Thyroid gland (tissue), 4 donors: ENCODE results near the gene NRDC. TPM values are rescaled to one million over a fixed set of nuclear protein-coding genes. Genes with fewer than 3 reads are reported as not detected.

ENCODE experiments used
- DNase-seq, 2 donors: peaks; one replicate each; pipeline ENCODE4 v3.0.0-alpha.2; 2019
- H3K27ac ChIP-seq, 3 donors: fragments of 200-600 bp; sonication (generic); 1 replicate in 2 of 3; 2 replicates in 1 of 3; pipeline ENCODE4 v1.5.1; 2016 to 2019; ENCODE audit warnings: mild to moderate bottlenecking in 1 of 3, moderate library complexity in 1 of 3
- H3K27me3 ChIP-seq: fragments of 200-600 bp; sonication (generic); one replicate; pipeline ENCODE4 v1.5.1; 2019
- H3K36me3 ChIP-seq, 2 donors: fragments of 200-600 bp; sonication (generic); one replicate each; pipeline ENCODE4 v1.5.1; 2016 to 2019
- H3K4me1 ChIP-seq, 2 donors: fragments of 200-600 bp; sonication (generic); one replicate each; pipeline ENCODE4 v1.5.1; 2017 to 2019
- H3K4me3 ChIP-seq, 3 donors: fragments of 200-600 bp; sonication (generic); replicated peaks in 1 of 3; 1 replicate in 2 of 3; 2 replicates in 1 of 3; pipeline ENCODE4 v1.5.1; 2016; ENCODE audit warnings: mild to moderate bottlenecking in 1 of 3
- H3K9me3 ChIP-seq: fragments of 200-600 bp; sonication (generic); one replicate; pipeline ENCODE4 v1.5.1; 2017
- POLR2A ChIP-seq, 2 donors: fragments of 450-650 bp; IDR thresholded peaks; one replicate each; pipeline ENCODE4 v1.6.1; 2017; ENCODE audit warnings: antibody characterized with exemption in 2 of 2, mild to moderate bottlenecking in 2 of 2, moderate library complexity in 1 of 2
- WGBS, 2 donors: methylation state at CpG; one replicate each; pipeline ENCODE4 v1.1.5; 2017; 5-methylcytosine and 5-hydroxymethylcytosine counted together
- intact Hi-C: fragments of 100-400 bp; cut with DNase I; formaldehyde crosslinking; loops from one replicate; pipeline ENCODE4 v1.15.1; 2023
- total RNA-seq, 4 donors: library from RNA; depleted of rRNA; stranded (reverse); fragments of >200 nt; gene quantifications; one replicate each; pipeline ENCODE4 v1.2.3, GENCODE V29; 2016
- TF ChIP-seq, protein P1 (sequence below), 6 experiments: fragments of 200-600 bp in 3 of 6; fragments of 450-650 bp in 3 of 6; sonication (generic) in 3 of 6; IDR thresholded peaks; one replicate each; pipeline ENCODE4 v1.5.1; 2016 to 2019; ENCODE audit warnings: antibody characterized with exemption in 6 of 6, mild to moderate bottlenecking in 2 of 6, inconsistent platforms in 1 of 6, moderate library complexity in 1 of 6

NRDC gene
- total RNA-seq, 4 donors from 2014 or later, result 75.0 to 98.7 (median 79.3) TPM

DNA sequence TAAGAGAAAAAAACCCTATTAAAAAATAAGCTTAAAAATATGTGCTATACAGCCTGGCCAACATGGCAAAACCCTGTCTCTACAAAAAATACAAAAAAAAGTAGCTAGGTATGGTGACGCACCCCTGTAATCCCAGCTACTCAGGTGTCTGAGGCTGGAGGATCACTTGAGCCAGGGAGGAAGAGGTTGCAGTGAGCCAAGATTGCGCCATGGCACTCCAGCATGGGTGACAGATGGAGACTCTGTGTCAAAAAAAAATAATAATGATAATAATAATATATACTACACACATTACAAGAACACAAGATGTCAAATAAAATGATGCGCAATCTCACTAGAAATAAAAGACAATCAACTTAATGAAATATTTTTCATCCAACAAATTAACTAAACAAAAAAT, 22.9 kb downstream of the NRDC start:
- no peak for DNase-seq
- 97 to 98% methylated on average over 3 of the region's 3 CpGs for WGBS, 2 donors

DNA sequence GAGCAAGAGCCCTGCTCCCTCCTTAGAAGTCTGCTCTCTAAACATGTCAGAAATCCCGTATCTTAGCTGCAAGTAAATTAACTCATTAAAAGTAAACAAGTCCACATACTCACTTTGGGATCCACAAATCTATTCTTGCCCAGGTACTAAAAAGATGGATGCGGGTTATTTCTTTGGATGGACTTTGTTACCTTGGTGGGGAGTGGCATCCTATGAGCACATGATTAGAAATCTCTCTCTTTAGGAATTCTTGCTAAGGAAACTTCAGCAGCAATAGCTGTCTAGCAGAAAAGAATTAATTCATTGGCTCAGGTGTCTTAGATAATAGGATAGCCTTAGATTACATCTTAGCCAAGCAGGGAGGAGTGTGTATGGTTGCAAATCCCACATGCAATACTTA, 25.2 kb downstream of the NRDC start:
- intact Hi-C loops, result no loop called here
- no peak for DNase-seq
- Histone ChIP-seq H3K4me1 (peaks cover 0 to 9% of the 10 kb centered on the region in 2 donors), H3K27me3 (no peaks in the 10 kb centered on the region), H3K9me3 (no peaks in the 10 kb centered on the region), H3K4me3 (no peak overlapping the region), H3K27ac (no peak overlapping the region), H3K36me3 (no peaks in the 10 kb centered on the region)
- 94 to 98% methylated on average over 2 of the region's 2 CpGs for WGBS, 2 donors
- TF ChIP-seq POLR2A (IDR thresholded peaks at IDR 0.05), result no peak
- TF ChIP-seq, protein P1, sequence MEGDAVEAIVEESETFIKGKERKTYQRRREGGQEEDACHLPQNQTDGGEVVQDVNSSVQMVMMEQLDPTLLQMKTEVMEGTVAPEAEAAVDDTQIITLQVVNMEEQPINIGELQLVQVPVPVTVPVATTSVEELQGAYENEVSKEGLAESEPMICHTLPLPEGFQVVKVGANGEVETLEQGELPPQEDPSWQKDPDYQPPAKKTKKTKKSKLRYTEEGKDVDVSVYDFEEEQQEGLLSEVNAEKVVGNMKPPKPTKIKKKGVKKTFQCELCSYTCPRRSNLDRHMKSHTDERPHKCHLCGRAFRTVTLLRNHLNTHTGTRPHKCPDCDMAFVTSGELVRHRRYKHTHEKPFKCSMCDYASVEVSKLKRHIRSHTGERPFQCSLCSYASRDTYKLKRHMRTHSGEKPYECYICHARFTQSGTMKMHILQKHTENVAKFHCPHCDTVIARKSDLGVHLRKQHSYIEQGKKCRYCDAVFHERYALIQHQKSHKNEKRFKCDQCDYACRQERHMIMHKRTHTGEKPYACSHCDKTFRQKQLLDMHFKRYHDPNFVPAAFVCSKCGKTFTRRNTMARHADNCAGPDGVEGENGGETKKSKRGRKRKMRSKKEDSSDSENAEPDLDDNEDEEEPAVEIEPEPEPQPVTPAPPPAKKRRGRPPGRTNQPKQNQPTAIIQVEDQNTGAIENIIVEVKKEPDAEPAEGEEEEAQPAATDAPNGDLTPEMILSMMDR (IDR thresholded peaks at IDR 0.05), result no peak

More for the DNA sequence above, 22.9 kb downstream of the NRDC start:
- Histone ChIP-seq H3K27ac (no peak overlapping the region), H3K27me3 (no peaks in the 10 kb centered on the region), H3K4me1 (peaks cover 0 to 5% of the 10 kb centered on the region in 2 donors), H3K36me3 (no peaks in the 10 kb centered on the region), H3K4me3 (no peak overlapping the region), H3K9me3 (no peaks in the 10 kb centered on the region)
- TF ChIP-seq, protein P1 (IDR thresholded peaks at IDR 0.05), result no peak
- no peak for TF ChIP-seq POLR2A (IDR thresholded peaks at IDR 0.05)
- intact Hi-C loops, result no loop called here

DNA sequence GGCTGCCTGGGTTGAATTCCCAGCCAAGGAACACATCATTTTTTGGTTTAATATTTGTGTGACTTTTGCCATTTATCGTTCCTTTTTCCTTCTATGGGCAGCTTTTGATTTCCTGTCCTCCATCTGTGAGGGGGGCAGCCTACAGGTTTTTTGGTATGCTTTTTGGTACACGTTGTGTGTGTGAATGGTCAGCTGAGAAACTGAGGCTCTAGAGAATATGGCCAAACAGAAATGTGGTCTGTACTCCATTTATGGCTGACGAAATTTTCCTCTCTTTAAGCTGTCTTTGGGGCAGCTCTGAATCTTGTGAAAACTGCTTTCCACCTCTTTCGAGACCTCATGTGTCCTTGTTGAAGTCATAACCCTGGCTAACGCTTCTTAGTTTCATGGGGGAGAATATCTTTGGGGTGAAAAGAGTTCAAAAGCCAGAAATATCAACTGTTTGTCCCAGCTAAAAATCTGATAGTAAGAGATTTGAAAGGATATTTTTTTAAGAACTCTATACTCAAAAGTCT, 26.6 kb downstream of the NRDC start:
- intact Hi-C loops, result no loop called here
- Histone ChIP-seq H3K4me1 (peaks cover 0 to 9% of the 10 kb centered on the region in 2 donors), H3K27me3 (no peaks in the 10 kb centered on the region), H3K9me3 (no peaks in the 10 kb centered on the region), H3K36me3 (no peaks in the 10 kb centered on the region), H3K4me3 (no peak overlapping the region), H3K27ac (no peak overlapping the region)
- 84 to 89% methylated on average over 5 of the region's 5 CpGs for WGBS, 2 donors
- DNase-seq, result no peak
- no peak for TF ChIP-seq POLR2A (IDR thresholded peaks at IDR 0.05)
- TF ChIP-seq, protein P1 (IDR thresholded peaks at IDR 0.05), result no peak

DNA sequence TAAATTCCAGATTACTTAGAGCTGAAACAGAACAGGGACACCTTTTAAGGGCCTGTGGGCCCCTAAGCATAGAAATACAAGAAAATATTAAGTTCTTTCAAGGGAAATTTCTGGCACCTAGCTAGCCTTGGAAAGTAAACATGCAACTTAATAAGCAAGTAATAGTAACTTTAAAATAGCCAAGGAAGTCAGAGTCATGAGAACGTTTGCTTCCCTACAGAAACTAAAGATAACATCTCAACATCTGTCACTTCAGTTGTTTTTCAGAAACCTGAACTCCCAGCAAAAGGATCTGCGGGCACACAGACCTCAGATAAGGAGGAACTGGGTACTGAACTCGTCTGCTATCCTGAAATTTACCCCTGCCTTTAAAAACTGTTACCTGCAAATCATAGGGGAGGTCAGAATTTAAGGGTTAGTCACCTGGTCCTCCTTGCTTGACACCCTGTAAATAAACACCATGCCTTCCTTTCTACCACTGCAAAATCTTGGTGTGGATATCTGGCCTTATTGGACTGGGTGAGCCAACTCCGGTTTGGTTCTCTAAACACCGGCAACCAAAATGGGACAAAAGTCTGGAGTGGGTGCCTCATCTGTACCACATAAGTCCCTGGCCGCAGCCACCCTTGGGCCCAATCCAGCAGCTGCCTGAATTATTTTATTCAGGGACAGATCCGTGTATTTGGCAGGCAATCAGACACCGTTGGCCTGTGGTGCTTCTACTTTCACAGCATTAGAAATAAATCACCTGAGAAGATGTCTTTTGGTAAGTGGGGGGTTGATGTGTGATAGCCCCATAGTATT, 27.9 kb downstream of the NRDC start:
- WGBS, 2 donors, result 43 to 59% methylated on average over 8 of the region's 8 CpGs
- intact Hi-C loops, result no loop called here
- Histone ChIP-seq H3K27ac (no peak overlapping the region), H3K4me3 (no peak overlapping the region), H3K9me3 (no peaks in the 10 kb centered on the region), H3K27me3 (no peaks in the 10 kb centered on the region), H3K36me3 (no peaks in the 10 kb centered on the region), H3K4me1 (peaks cover 0 to 9% of the 10 kb centered on the region in 2 donors)
- peak; percentile 55 to 58 for DNase-seq
- no peak for TF ChIP-seq POLR2A (IDR thresholded peaks at IDR 0.05)

DNA sequence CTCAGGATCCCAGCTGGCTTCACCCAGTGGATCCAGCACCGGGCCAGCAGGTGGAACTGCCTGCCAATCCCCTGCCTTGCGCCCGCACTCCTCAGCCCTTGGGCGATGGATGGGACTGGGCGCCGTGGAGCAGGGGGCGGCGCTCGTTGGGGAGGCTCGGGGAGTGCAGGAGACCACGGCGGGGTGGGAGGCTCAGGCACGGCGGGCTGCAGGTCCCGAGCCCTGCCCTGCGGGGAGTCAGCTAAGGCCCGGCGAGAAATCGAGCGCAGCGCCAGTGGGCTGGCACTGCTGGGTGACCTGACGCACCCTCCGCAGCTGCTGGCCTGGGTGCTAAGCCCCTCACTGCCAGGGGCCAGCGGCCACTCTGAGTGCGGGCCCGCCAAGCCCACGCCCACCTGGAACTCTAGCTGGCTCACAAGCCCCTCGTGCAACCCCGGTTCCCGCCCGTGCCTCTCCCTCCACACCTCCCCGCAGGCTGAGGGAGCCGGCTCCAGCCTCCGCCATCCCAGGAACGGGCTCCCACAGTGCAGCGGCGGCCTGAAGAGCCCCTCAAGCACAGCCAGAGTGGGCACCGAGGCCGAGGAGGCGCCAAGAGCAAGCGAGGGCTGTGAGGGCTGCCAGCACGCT, 31.1 kb downstream of the NRDC start:
- no peaks in the 10 kb centered on the region for H3K27me3 ChIP-seq
- no peaks in the 10 kb centered on the region for H3K36me3 ChIP-seq
- H3K4me3 ChIP-seq, result no peak overlapping the region
- TF ChIP-seq POLR2A (IDR thresholded peaks at IDR 0.05), result no peak
- TF ChIP-seq, protein P1 (IDR thresholded peaks at IDR 0.05), result no peak
- no peaks in the 10 kb centered on the region for H3K9me3 ChIP-seq
- 98% methylated on average over 29 to 33 of the region's 42 CpGs for WGBS, 2 donors
- peaks cover 0 to 9% of the 10 kb centered on the region in 2 donors for H3K4me1 ChIP-seq
- intact Hi-C loops, result no loop called here
- no peak overlapping the region for H3K27ac ChIP-seq
- no peak for DNase-seq
